CD4-positive, alpha-beta T cell treated with Interleukin-17A for 4 hours (primary cell): ENCODE measurements around the gene OR10T2.
"Not testable (repeated sequence)": the region's sequence is repeated elsewhere in the genome, so short reads cannot be mapped to it uniquely, and the experiment has no call there.

Source experiments
- DNase-seq: peaks from one replicate; pipeline ENCODE4 v3.0.0-alpha.2; 2020; ENCODE audit warnings: mixed read lengths

Gene OR10T2

DNA sequence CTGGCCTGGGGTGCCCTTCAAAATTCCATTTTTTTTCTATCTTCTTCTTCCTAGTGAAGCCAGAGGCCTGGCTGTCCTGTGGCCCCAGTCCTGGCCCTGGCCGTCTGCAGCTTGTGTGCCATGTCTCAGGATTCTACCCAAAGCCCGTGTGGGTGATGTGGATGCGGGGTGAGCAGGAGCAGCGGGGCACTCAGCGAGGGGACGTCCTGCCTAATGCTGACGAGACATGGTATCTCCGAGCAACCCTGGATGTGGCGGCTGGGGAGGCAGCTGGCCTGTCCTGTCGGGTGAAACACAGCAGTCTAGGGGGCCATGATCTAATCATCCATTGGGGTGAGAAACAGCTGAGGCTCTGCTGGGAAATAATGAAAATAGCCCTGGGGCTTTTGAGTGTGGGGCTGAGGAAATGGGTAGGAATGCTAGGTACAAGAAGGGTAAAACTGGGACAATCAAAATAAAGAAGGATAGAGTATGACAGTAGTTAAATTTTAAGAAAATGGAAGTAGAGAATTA lies 43.4 kb downstream of the OR10T2 start:
- DNase-seq: no peak

GRCh38 chr1:158354255-158354654 lies 45.0 kb downstream of the OR10T2 start:
- no peak for DNase-seq

DNA sequence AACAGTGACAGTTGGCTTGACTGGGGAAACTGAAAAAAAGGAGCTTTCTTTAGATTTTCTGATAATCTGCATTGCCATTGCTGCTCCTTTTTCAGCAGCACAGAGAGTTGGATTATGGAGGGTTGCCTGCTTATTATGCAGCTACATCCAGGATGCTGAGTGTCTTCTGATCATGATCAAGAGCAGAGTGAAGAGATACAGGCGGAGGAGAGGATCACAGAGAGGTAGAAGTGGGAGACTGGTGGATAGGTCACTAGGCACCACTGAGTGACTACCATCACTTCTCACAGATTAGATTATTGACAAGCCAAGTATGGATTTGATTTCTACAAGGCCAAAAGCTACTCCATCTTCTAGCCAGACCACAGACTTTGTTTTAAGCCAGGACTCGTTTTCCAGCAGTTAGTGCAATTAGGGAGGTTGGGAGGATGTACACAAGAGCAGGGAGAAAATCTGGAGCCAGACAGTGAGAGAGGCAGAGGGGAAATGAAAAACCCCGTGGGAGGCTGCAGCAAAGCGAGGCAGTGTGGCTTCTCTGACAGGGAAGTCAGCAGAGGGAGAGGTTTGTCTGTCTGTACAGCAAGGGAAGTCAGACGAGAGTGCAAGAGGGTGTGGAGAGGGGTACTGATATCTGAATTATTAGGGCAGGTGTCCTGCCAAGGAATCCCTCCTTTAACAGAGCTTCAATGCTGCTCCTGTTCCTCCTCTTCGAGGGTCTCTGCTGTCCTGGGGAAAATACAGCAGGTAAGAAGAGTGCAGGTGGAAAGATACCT lies 45.8 kb downstream of the OR10T2 start, which contains the start of gene CD1E:
Gene CD1E (plus strand): TSS at position 592 of the 773 bp plus-strand sequence. CDS start 95 bp downstream, at position 687.
- DNase-seq: no peak

DNA sequence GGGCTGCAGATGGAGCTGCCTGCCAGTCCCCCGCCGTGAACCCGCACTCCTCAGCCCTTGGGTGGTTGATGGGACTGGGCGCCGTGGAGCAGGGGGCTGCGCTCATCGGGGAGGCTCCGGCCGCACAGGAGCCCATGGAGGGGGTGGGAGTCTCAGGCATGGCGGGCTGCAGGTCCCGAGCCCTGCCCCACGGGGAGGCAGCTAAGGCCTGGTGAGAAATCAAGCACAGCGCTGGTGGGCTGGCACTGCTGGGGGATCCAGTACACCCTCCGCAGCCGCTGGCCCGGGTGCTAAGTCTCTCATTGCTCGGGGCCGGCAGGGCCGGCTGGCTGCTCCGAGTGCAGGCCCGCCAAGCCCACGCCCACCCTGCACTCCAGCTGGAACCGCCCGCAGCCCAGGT lies 50.3 kb downstream of the OR10T2 start:
- DNase-seq: not testable (repeated sequence)
